HG03025 (cell line): Measurements from ENCODE around the gene NOL6.
"Not testable (repeated sequence)": the region's sequence is repeated elsewhere in the genome, so short reads cannot be mapped to it uniquely, and the experiment has no call there.

Experiments used
- ATAC-seq: cut with Tn5 transposase; IDR thresholded peaks from one replicate; pipeline ENCODE4 v1.9.1; 2021; ENCODE audit warnings: mild to moderate bottlenecking, moderate library complexity; ENCODE audit not compliant: unreplicated experiment, low FRiP score

Gene NOL6

GRCh38 chr9:33472171-33472880 lies 1.4 kb downstream of the NOL6 start:
- no peak for ATAC-seq

GRCh38 chr9:33471361-33471760 lies 2.4 kb downstream of the NOL6 start:
- ATAC-seq: no peak

- no peak for ATAC-seq
Observed at GRCh38 chr9:33469891-33470290, 3.8 kb downstream of the NOL6 start.

- ATAC-seq: no peak
Observed at GRCh38 chr9:33468797-33469621, 4.7 kb downstream of the NOL6 start.

- no peak for ATAC-seq
Observed at GRCh38 chr9:33468215-33468730, 5.5 kb downstream of the NOL6 start.

GRCh38 chr9:33467526-33467925 lies 6.2 kb downstream of the NOL6 start:
- no peak for ATAC-seq

GRCh38 chr9:33466565-33467495 lies 6.9 kb downstream of the NOL6 start:
- ATAC-seq: no peak

GRCh38 chr9:33465596-33466564 lies 7.8 kb downstream of the NOL6 start:
- ATAC-seq: no peak

- ATAC-seq: no peak
Observed at GRCh38 chr9:33465096-33465495, 8.6 kb downstream of the NOL6 start.

GRCh38 chr9:33464045-33464636 lies 9.6 kb downstream of the NOL6 start:
- ATAC-seq: no peak

- ATAC-seq: no peak
Observed at GRCh38 chr9:33463151-33463550, 10.6 kb downstream of the NOL6 start.

- no peak for ATAC-seq
Observed at GRCh38 chr9:33461492-33461891, 12.2 kb downstream of the NOL6 start.

- ATAC-seq: no peak
Observed at GRCh38 chr9:33460854-33461253, 12.9 kb downstream of the NOL6 start.

- ATAC-seq: no peak
Observed at GRCh38 chr9:33459115-33459514, 14.6 kb downstream of the NOL6 start.

GRCh38 chr9:33458444-33458843 lies 15.3 kb downstream of the NOL6 start:
- ATAC-seq: no peak

GRCh38 chr9:33455945-33456344 lies 17.8 kb downstream of the NOL6 start:
- ATAC-seq: no peak

GRCh38 chr9:33455456-33455855 lies 18.3 kb downstream of the NOL6 start:
- not testable (repeated sequence) for ATAC-seq

- not testable (repeated sequence) for ATAC-seq
Observed at GRCh38 chr9:33454661-33455026, 19.1 kb downstream of the NOL6 start.

GRCh38 chr9:33453999-33454660 lies 19.6 kb downstream of the NOL6 start:
- peak; percentile 54 for ATAC-seq
